Memory B cell (primary cell): ENCODE measurements around the gene ORAI2.
"Not testable (repeated sequence)": the region's sequence is repeated elsewhere in the genome, so short reads cannot be mapped to it uniquely, and the experiment has no call there.

Source experiments
- ATAC-seq: fragments of 150-1000 bp; cut with Tn5 transposase; 2 replicates; pipeline ENCODE4 v1.10.0; 2021; ENCODE audit warnings: low read depth, mild to moderate bottlenecking, moderate library complexity
- DNase-seq, 2 donors: peaks; one replicate each; pipeline ENCODE4 v3.0.0; 2022; ENCODE audit warnings: low spot score in 2 of 2
- H3K27ac Mint-ChIP-seq: one replicate; pipeline ENCODE4 v1.8.0; 2022; ENCODE audit warnings: mild to moderate bottlenecking, moderate library complexity, mixed read lengths
- H3K27me3 Mint-ChIP-seq: one replicate; pipeline ENCODE4 v1.8.0; 2022; ENCODE audit warnings: mixed read lengths
- H3K36me3 Mint-ChIP-seq: one replicate; pipeline ENCODE4 v1.8.0; 2022; ENCODE audit warnings: mild to moderate bottlenecking, mixed read lengths
- H3K4me1 Mint-ChIP-seq: one replicate; pipeline ENCODE4 v1.8.0; 2022; ENCODE audit warnings: mixed read lengths
- H3K4me3 Mint-ChIP-seq: one replicate; pipeline ENCODE4 v1.8.0; 2022; ENCODE audit warnings: mild to moderate bottlenecking, moderate library complexity, mixed read lengths
- H3K9me3 Mint-ChIP-seq: one replicate; pipeline ENCODE4 v1.8.0; 2022; ENCODE audit warnings: mixed read lengths

Gene ORAI2

GRCh38 chr7:102404862-102405188 lies 28.6 kb upstream of the ORAI2 start:
- Mint-ChIP-seq H3K4me1 (peaks cover 22% of the 10 kb centered on the region), H3K36me3 (peaks cover 13% of the 10 kb centered on the region)
- ATAC-seq, H3K4me3 Mint-ChIP-seq, H3K27ac Mint-ChIP-seq, DNase-seq, H3K27me3 Mint-ChIP-seq, H3K9me3 Mint-ChIP-seq: not testable (repeated sequence)

- DNase-seq (no peak), ATAC-seq (no peak)
- Mint-ChIP-seq H3K27ac (peak overlapping the region; percentile 89), H3K27me3 (no peaks in the 10 kb centered on the region), H3K4me1 (peaks cover 30% of the 10 kb centered on the region), H3K4me3 (peak overlapping the region; percentile 6), H3K36me3 (peaks cover 24% of the 10 kb centered on the region), H3K9me3 (no peaks in the 10 kb centered on the region)
Observed at GRCh38 chr7:102407910-102408309, 25.5 kb upstream of the ORAI2 start.

- H3K9me3 Mint-ChIP-seq, H3K27me3 Mint-ChIP-seq: not testable (repeated sequence)
- Mint-ChIP-seq H3K27ac (peak overlapping the region; percentile 89), H3K4me3 (peak overlapping the region; percentile 6), H3K4me1 (peaks cover 32% of the 10 kb centered on the region), H3K36me3 (peaks cover 24% of the 10 kb centered on the region)
- DNase-seq (peak in 1 of 2 donors; percentile 65), ATAC-seq (peak; percentile 85)
Observed at GRCh38 chr7:102408530-102408929, 24.8 kb upstream of the ORAI2 start.

GRCh38 chr7:102409340-102409739 lies 24.0 kb upstream of the ORAI2 start:
- DNase-seq (no peak), ATAC-seq (no peak)
- Mint-ChIP-seq H3K4me3 (no peak overlapping the region), H3K27me3 (no peaks in the 10 kb centered on the region), H3K36me3 (peaks cover 24% of the 10 kb centered on the region), H3K27ac (peak overlapping the region; percentile 89), H3K4me1 (peaks cover 30% of the 10 kb centered on the region), H3K9me3 (no peaks in the 10 kb centered on the region)

GRCh38 chr7:102410123-102410522 lies 23.3 kb upstream of the ORAI2 start:
- ATAC-seq (no peak), DNase-seq (no peak)
- H3K4me3 Mint-ChIP-seq: no peak overlapping the region
- peaks cover 24% of the 10 kb centered on the region for H3K36me3 Mint-ChIP-seq
- peaks cover 28% of the 10 kb centered on the region for H3K4me1 Mint-ChIP-seq
- H3K27me3 Mint-ChIP-seq: no peaks in the 10 kb centered on the region
- peak overlapping the region; percentile 89 for H3K27ac Mint-ChIP-seq
- no peaks in the 10 kb centered on the region for H3K9me3 Mint-ChIP-seq

- Mint-ChIP-seq H3K27me3 (no peaks in the 10 kb centered on the region), H3K27ac (no peak overlapping the region), H3K36me3 (peaks cover 23% of the 10 kb centered on the region), H3K9me3 (no peaks in the 10 kb centered on the region), H3K4me3 (no peak overlapping the region), H3K4me1 (peaks cover 33% of the 10 kb centered on the region)
- no peak for ATAC-seq
- no peak for DNase-seq
Observed at GRCh38 chr7:102410918-102411317, 22.5 kb upstream of the ORAI2 start.

GRCh38 chr7:102412548-102412947 lies 20.8 kb upstream of the ORAI2 start:
- no peak overlapping the region for H3K27ac Mint-ChIP-seq
- no peak for DNase-seq
- no peaks in the 10 kb centered on the region for H3K9me3 Mint-ChIP-seq
- H3K4me1 Mint-ChIP-seq: peaks cover 43% of the 10 kb centered on the region
- ATAC-seq: no peak
- H3K4me3 Mint-ChIP-seq: no peak overlapping the region
- H3K27me3 Mint-ChIP-seq: no peaks in the 10 kb centered on the region
- peaks cover 25% of the 10 kb centered on the region for H3K36me3 Mint-ChIP-seq

GRCh38 chr7:102413091-102413490 lies 20.3 kb upstream of the ORAI2 start:
- no peak overlapping the region for H3K4me3 Mint-ChIP-seq
- DNase-seq: no peak
- H3K27me3 Mint-ChIP-seq: no peaks in the 10 kb centered on the region
- H3K9me3 Mint-ChIP-seq: no peaks in the 10 kb centered on the region
- no peak overlapping the region for H3K27ac Mint-ChIP-seq
- no peak for ATAC-seq
- peaks cover 39% of the 10 kb centered on the region for H3K4me1 Mint-ChIP-seq
- H3K36me3 Mint-ChIP-seq: peaks cover 25% of the 10 kb centered on the region

- Mint-ChIP-seq H3K4me3 (peak overlapping the region; percentile 8), H3K36me3 (peaks cover 28% of the 10 kb centered on the region), H3K27me3 (no peaks in the 10 kb centered on the region), H3K27ac (no peak overlapping the region), H3K9me3 (no peaks in the 10 kb centered on the region), H3K4me1 (peaks cover 37% of the 10 kb centered on the region)
- ATAC-seq: no peak
- DNase-seq: no peak
Observed at GRCh38 chr7:102413611-102414010, 19.8 kb upstream of the ORAI2 start.

- peak; percentile 78 for ATAC-seq
Observed at GRCh38 chr7:102415685-102416225, 17.6 kb upstream of the ORAI2 start.

GRCh38 chr7:102416406-102416805 lies 17.0 kb upstream of the ORAI2 start:
- peak; percentile 6 for ATAC-seq

More at GRCh38 chr7:102415685-102416225, 17.6 kb upstream of the ORAI2 start:
- H3K4me3 Mint-ChIP-seq: peak overlapping the region; percentile 75
- peak; percentile 43 to 57 for DNase-seq
- H3K27me3 Mint-ChIP-seq: no peaks in the 10 kb centered on the region
- peaks cover 39% of the 10 kb centered on the region for H3K4me1 Mint-ChIP-seq
- H3K36me3 Mint-ChIP-seq: peaks cover 22% of the 10 kb centered on the region
- no peaks in the 10 kb centered on the region for H3K9me3 Mint-ChIP-seq
- peak overlapping the region; percentile 85 for H3K27ac Mint-ChIP-seq

GRCh38 chr7:102417105-102417504 lies 16.3 kb upstream of the ORAI2 start:
- Mint-ChIP-seq H3K36me3 (peaks cover 19% of the 10 kb centered on the region), H3K9me3 (no peaks in the 10 kb centered on the region), H3K4me3 (peak overlapping the region; percentile 19), H3K4me1 (peaks cover 38% of the 10 kb centered on the region), H3K27ac (peak overlapping the region; percentile 85), H3K27me3 (no peaks in the 10 kb centered on the region)
- peak; percentile 37 for ATAC-seq
- no peak for DNase-seq

More at GRCh38 chr7:102416406-102416805, 17.0 kb upstream of the ORAI2 start:
- no peaks in the 10 kb centered on the region for H3K27me3 Mint-ChIP-seq
- H3K27ac Mint-ChIP-seq: peak overlapping the region; percentile 85
- H3K4me1 Mint-ChIP-seq: peaks cover 42% of the 10 kb centered on the region
- peaks cover 23% of the 10 kb centered on the region for H3K36me3 Mint-ChIP-seq
- no peak for DNase-seq
- peak overlapping the region; percentile 75 for H3K4me3 Mint-ChIP-seq
- H3K9me3 Mint-ChIP-seq: no peaks in the 10 kb centered on the region

- peak overlapping the region; percentile 85 for H3K27ac Mint-ChIP-seq
- no peaks in the 10 kb centered on the region for H3K9me3 Mint-ChIP-seq
- H3K4me1 Mint-ChIP-seq: peaks cover 36% of the 10 kb centered on the region
- no peaks in the 10 kb centered on the region for H3K27me3 Mint-ChIP-seq
- no peak overlapping the region for H3K4me3 Mint-ChIP-seq
- DNase-seq: no peak
- H3K36me3 Mint-ChIP-seq: peaks cover 17% of the 10 kb centered on the region
- ATAC-seq: no peak
Observed at GRCh38 chr7:102418592-102418991, 14.8 kb upstream of the ORAI2 start.

GRCh38 chr7:102421706-102422240 lies 11.6 kb upstream of the ORAI2 start:
- Mint-ChIP-seq H3K36me3 (peaks cover 18% of the 10 kb centered on the region), H3K27me3 (no peaks in the 10 kb centered on the region), H3K27ac (peak overlapping the region; percentile 52), H3K4me3 (no peak overlapping the region), H3K4me1 (peaks cover 52% of the 10 kb centered on the region), H3K9me3 (no peaks in the 10 kb centered on the region)
- no peak for DNase-seq
- ATAC-seq: no peak

- ATAC-seq: no peak
- no peaks in the 10 kb centered on the region for H3K9me3 Mint-ChIP-seq
- H3K27ac Mint-ChIP-seq: peak overlapping the region; percentile 100
- H3K27me3 Mint-ChIP-seq: no peaks in the 10 kb centered on the region
- peaks cover 11% of the 10 kb centered on the region for H3K36me3 Mint-ChIP-seq
- H3K4me1 Mint-ChIP-seq: peaks cover 50% of the 10 kb centered on the region
- peak overlapping the region; percentile 79 for H3K4me3 Mint-ChIP-seq
- DNase-seq: no peak
Observed at GRCh38 chr7:102424129-102424551, 9.2 kb upstream of the ORAI2 start.
